Ectodermal cell (in vitro differentiated cells): ENCODE measurements around the gene ABCC1.
"Not testable (repeated sequence)": the region's sequence is repeated elsewhere in the genome, so short reads cannot be mapped to it uniquely, and the experiment has no call there.

Experiments used
- H3K27ac ChIP-seq: 2 replicates; pipeline ENCODE4 v1.7.0; 2013; ENCODE audit warnings: mild to moderate bottlenecking, low read depth, low read length; ENCODE audit not compliant: insufficient read depth, poor library complexity, severe bottlenecking
- H3K27me3 ChIP-seq: 2 replicates; pipeline ENCODE4 v1.7.0; 2013; ENCODE audit warnings: mild to moderate bottlenecking, low read length; ENCODE audit not compliant: insufficient read depth, control insufficient read depth, poor library complexity, severe bottlenecking
- H3K36me3 ChIP-seq: one replicate; pipeline ENCODE4 v1.7.0; 2013; ENCODE audit warnings: low read length; ENCODE audit not compliant: control insufficient read depth, insufficient read depth
- H3K4me1 ChIP-seq: one replicate; pipeline ENCODE4 v1.7.0; 2013; ENCODE audit warnings: low read length; ENCODE audit not compliant: control insufficient read depth, insufficient read depth
- H3K4me3 ChIP-seq: 2 replicates; pipeline ENCODE4 v1.7.0; 2013; ENCODE audit warnings: low read depth, low read length, control low read depth; ENCODE audit not compliant: insufficient read depth
- H3K9me3 ChIP-seq: 2 replicates; pipeline ENCODE4 v1.7.0; 2013; ENCODE audit warnings: mild to moderate bottlenecking, low read length, moderate library complexity; ENCODE audit not compliant: control insufficient read depth
- WGBS, 2 experiments: methylation state at CpG; one replicate each; pipeline ENCODE4 v1.1.7; 2013; ENCODE audit warnings: missing lambda C conversion rate in 2 of 2; 5-methylcytosine and 5-hydroxymethylcytosine counted together

ABCC1 gene

DNA sequence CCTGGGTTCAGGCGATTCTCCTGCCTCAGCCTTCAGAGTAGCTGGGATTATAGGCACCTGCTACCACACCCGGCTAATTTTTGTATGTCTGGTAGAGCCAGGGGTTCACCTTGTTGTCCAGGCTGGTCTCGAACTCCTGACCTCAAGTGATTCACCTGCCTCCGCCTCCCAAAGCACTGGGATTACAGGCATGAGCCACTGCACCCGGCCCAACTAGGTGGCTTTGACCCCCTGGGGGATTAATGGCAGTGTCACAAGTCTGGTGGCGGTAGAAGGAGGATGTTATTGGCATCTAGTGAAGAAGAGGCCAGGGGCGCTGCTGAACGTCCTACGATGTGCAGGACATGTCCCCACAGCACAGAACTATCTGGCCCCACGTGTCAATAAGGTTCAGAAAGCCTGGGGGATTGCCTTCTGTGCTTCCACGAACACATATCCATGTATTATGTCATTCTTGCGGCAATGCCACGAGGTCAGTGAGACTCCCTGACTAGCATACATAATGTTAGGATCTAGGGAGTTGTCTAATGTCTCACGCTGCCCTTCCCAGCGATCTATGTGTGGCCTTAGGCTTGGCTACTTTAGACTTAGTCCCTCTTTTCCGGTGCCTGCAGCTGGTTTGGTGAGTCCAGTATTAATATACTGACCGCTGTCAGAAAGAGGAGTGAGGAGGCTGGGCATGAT, 198.0 kb downstream of the ABCC1 start:
- H3K9me3 ChIP-seq = no peaks in the 10 kb centered on the region
- 91 to 95% methylated on average over 17 of the region's 17 CpGs for WGBS, 2 experiments
- H3K4me3 ChIP-seq = no peak overlapping the region
- no peaks in the 10 kb centered on the region for H3K4me1 ChIP-seq
- H3K36me3 ChIP-seq = no peaks in the 10 kb centered on the region
- no peaks in the 10 kb centered on the region for H3K27me3 ChIP-seq
- no peak overlapping the region for H3K27ac ChIP-seq

GRCh38 chr16:16148000-16148599, 198.7 kb downstream of the ABCC1 start:
- H3K27me3 ChIP-seq, H3K4me1 ChIP-seq, H3K4me3 ChIP-seq, H3K9me3 ChIP-seq, H3K27ac ChIP-seq, H3K36me3 ChIP-seq: not testable (repeated sequence)
- WGBS, 2 experiments = 89% methylated on average over 15 of the region's 15 CpGs

DNA sequence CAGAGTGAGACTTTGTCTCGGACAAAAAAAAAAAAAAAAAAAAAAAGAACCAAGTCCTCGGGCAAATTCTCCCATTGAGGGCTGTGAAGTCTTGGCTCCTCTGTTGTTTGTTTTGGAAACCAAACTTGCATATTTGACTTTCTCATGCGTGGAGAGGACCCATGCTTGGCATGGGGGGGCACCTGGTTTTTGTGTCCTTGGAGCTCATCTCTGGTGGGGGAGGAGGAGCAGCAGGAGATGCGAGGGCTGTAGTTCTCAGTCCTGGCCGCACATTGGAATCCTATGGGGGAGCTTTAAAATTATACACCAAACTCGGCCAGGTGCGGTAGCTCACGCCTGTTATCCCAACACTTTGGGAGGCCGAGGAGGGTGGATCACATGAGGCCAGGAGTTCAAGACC, 199.3 kb downstream of the ABCC1 start:
- Histone ChIP-seq H3K36me3 (no peaks in the 10 kb centered on the region), H3K9me3 (no peaks in the 10 kb centered on the region), H3K4me3 (no peak overlapping the region), H3K27me3 (no peaks in the 10 kb centered on the region), H3K27ac (no peak overlapping the region), H3K4me1 (no peaks in the 10 kb centered on the region)
- 87 to 92% methylated on average over 9 of the region's 9 CpGs for WGBS, 2 experiments

GRCh38 chr16:16149710-16150116, 200.3 kb downstream of the ABCC1 start:
- Histone ChIP-seq H3K4me3 (no peak overlapping the region), H3K27ac (no peak overlapping the region), H3K9me3 (no peaks in the 10 kb centered on the region), H3K36me3 (no peaks in the 10 kb centered on the region), H3K4me1 (no peaks in the 10 kb centered on the region), H3K27me3 (no peaks in the 10 kb centered on the region)
- WGBS, 2 experiments = 93 to 94% methylated on average over 10 of the region's 10 CpGs

DNA sequence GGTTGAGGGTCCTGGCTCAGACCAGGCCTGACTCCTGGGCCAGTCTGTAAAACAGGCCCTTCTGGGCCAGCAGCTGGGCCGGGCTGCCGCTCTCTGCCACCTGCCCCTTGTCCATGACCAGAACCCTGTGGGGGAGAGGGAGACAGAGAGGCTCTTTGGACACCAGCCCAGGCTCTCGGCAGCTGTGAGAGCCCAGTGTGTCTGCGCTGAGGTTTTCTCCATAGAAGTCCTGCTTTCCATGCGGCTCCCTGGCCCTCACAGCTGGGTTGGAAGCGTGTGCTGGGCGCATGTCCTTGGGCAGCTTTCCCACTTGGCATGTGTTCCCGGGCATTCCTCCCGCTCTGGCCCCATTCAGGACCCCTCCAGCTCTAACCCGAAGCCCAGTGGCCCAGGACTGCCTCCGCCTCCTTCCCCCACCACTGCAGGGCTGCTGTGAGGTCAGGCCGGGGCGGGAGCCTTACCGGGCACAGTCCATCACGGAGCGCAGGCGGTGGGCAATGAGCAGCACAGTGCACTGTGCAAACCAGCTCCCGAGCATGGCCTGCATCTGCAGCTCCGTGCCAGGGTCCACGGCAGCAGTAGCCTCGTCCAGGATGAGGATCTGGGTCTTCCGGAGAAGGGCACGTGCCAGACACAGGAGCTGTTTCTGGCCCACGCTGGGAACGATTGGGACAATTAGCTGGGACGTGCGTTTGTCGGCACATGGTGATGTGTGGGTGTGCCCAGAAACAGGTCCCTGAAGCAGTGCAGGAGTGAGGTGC, 200.9 kb downstream of the ABCC1 start:
- H3K4me3 ChIP-seq = no peak overlapping the region
- no peaks in the 10 kb centered on the region for H3K36me3 ChIP-seq
- no peaks in the 10 kb centered on the region for H3K4me1 ChIP-seq
- no peaks in the 10 kb centered on the region for H3K9me3 ChIP-seq
- H3K27ac ChIP-seq = no peak overlapping the region
- no peaks in the 10 kb centered on the region for H3K27me3 ChIP-seq
- 91 to 93% methylated on average over 28 of the region's 28 CpGs for WGBS, 2 experiments

DNA sequence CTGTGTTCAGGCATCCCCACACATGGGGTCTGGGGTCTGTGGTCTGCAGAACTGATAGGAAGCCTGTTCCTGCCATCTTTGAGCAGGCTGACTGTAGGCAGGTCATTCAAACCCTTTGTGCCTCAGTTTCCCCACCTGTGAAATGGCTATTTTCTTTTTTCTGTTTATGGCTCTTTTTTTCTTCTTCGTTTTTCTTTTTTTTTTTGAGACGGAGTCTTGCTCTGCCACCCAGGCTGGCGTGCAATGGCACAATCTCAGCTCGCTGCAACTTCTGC, 201.4 kb downstream of the ABCC1 start:
- H3K36me3 ChIP-seq = no peaks in the 10 kb centered on the region
- no peak overlapping the region for H3K27ac ChIP-seq
- WGBS, 2 experiments = 88 to 91% methylated on average over 4 of the region's 4 CpGs
- H3K9me3 ChIP-seq = no peaks in the 10 kb centered on the region
- H3K4me1 ChIP-seq = no peaks in the 10 kb centered on the region
- H3K4me3 ChIP-seq = no peak overlapping the region
- H3K27me3 ChIP-seq = no peaks in the 10 kb centered on the region

DNA sequence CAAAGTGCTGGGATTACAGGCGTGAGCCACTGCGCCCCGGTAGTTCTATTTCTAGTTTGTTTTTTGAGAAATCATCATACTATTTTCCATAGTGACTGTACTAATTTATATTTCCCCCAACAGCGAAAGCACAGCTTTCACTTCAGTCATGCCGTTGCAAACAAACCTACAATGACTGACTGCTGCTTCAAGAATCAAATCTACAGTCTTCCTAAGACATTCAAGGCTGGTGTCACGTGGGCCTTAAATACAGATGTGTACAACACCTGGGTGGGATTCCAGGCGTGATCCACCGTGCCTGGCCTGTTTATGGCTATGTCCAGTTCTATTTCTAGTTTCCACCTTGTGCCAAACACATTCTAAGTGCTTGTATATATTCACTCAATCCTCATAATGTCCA, 201.9 kb downstream of the ABCC1 start:
- no peaks in the 10 kb centered on the region for H3K27me3 ChIP-seq
- H3K4me1 ChIP-seq = no peaks in the 10 kb centered on the region
- H3K36me3 ChIP-seq = no peaks in the 10 kb centered on the region
- H3K4me3 ChIP-seq = no peak overlapping the region
- H3K27ac ChIP-seq = no peak overlapping the region
- no peaks in the 10 kb centered on the region for H3K9me3 ChIP-seq
- WGBS, 2 experiments = 94 to 97% methylated on average over 8 of the region's 8 CpGs

GRCh38 chr16:16153000-16153399, 203.6 kb downstream of the ABCC1 start:
- not testable (repeated sequence) for H3K36me3 ChIP-seq, H3K27me3 ChIP-seq, H3K4me3 ChIP-seq, H3K27ac ChIP-seq, H3K4me1 ChIP-seq, H3K9me3 ChIP-seq
- WGBS, 2 experiments = 91 to 93% methylated on average over 12 of the region's 12 CpGs

- no peaks in the 10 kb centered on the region for H3K27me3 ChIP-seq
- H3K4me1 ChIP-seq = no peaks in the 10 kb centered on the region
- H3K4me3 ChIP-seq = no peak overlapping the region
- H3K9me3 ChIP-seq = peaks cover 7% of the 10 kb centered on the region
- peaks cover 9% of the 10 kb centered on the region for H3K36me3 ChIP-seq
- 86 to 88% methylated on average over 17 to 18 of the region's 18 CpGs for WGBS, 2 experiments
- H3K27ac ChIP-seq = no peak overlapping the region
Measured at GRCh38 chr16:16154281-16154951, 205.0 kb downstream of the ABCC1 start.

GRCh38 chr16:16155234-16155633, 205.8 kb downstream of the ABCC1 start:
- WGBS, 2 experiments = 87 to 88% methylated on average over 3 of the region's 3 CpGs
- no peaks in the 10 kb centered on the region for H3K27me3 ChIP-seq
- peaks cover 7% of the 10 kb centered on the region for H3K9me3 ChIP-seq
- no peaks in the 10 kb centered on the region for H3K4me1 ChIP-seq
- H3K27ac ChIP-seq = no peak overlapping the region
- peaks cover 9% of the 10 kb centered on the region for H3K36me3 ChIP-seq
- H3K4me3 ChIP-seq = no peak overlapping the region
